HL-60 (cell line): Measurements from ENCODE around the gene ANAPC2.

ENCODE experiments used
- SPI1 ChIP-seq: IDR thresholded peaks from 2 replicates; pipeline ENCODE4 v1.6.1; 2012; ENCODE audit warnings: low read depth, mild to moderate bottlenecking, borderline replicate concordance
- TF ChIP-seq, protein P1 (sequence below): IDR thresholded peaks from one replicate; pipeline ENCODE4 v1.5.1; 2011; ENCODE audit warnings: low read length, control low read depth, inconsistent platforms; ENCODE audit not compliant: insufficient read depth
- TF ChIP-seq, protein P2 (sequence below): IDR thresholded peaks from 2 replicates; pipeline ENCODE4 v1.6.1; 2012; ENCODE audit warnings: low read depth; ENCODE audit not compliant: insufficient replicate concordance

DNA sequence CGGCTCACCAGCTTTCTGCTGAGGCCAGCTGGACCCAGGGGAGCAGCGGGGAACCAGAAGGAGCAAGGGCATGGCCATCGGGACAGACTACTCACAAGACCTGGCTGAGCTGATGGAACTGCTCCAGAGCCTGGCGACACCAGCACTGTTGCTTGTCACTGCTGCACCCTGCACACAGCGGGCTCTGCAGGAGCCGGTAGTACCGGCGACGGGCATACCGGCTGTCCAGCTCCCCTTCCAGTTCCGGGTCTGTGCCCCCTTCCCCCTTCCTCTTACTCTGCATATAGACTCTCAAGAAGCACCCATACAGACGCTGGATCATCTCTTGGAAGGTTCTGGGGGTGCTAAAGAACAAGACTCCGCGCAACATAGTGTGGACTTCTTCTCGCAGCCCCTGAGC, 974 bp downstream of the ANAPC2 start:
- TF ChIP-seq, protein P1, sequence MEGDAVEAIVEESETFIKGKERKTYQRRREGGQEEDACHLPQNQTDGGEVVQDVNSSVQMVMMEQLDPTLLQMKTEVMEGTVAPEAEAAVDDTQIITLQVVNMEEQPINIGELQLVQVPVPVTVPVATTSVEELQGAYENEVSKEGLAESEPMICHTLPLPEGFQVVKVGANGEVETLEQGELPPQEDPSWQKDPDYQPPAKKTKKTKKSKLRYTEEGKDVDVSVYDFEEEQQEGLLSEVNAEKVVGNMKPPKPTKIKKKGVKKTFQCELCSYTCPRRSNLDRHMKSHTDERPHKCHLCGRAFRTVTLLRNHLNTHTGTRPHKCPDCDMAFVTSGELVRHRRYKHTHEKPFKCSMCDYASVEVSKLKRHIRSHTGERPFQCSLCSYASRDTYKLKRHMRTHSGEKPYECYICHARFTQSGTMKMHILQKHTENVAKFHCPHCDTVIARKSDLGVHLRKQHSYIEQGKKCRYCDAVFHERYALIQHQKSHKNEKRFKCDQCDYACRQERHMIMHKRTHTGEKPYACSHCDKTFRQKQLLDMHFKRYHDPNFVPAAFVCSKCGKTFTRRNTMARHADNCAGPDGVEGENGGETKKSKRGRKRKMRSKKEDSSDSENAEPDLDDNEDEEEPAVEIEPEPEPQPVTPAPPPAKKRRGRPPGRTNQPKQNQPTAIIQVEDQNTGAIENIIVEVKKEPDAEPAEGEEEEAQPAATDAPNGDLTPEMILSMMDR = no peak
- TF ChIP-seq, protein P2, sequence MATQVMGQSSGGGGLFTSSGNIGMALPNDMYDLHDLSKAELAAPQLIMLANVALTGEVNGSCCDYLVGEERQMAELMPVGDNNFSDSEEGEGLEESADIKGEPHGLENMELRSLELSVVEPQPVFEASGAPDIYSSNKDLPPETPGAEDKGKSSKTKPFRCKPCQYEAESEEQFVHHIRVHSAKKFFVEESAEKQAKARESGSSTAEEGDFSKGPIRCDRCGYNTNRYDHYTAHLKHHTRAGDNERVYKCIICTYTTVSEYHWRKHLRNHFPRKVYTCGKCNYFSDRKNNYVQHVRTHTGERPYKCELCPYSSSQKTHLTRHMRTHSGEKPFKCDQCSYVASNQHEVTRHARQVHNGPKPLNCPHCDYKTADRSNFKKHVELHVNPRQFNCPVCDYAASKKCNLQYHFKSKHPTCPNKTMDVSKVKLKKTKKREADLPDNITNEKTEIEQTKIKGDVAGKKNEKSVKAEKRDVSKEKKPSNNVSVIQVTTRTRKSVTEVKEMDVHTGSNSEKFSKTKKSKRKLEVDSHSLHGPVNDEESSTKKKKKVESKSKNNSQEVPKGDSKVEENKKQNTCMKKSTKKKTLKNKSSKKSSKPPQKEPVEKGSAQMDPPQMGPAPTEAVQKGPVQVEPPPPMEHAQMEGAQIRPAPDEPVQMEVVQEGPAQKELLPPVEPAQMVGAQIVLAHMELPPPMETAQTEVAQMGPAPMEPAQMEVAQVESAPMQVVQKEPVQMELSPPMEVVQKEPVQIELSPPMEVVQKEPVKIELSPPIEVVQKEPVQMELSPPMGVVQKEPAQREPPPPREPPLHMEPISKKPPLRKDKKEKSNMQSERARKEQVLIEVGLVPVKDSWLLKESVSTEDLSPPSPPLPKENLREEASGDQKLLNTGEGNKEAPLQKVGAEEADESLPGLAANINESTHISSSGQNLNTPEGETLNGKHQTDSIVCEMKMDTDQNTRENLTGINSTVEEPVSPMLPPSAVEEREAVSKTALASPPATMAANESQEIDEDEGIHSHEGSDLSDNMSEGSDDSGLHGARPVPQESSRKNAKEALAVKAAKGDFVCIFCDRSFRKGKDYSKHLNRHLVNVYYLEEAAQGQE = no peak
- no peak for TF ChIP-seq SPI1
